NT2/D1 (cell line): ENCODE measurements around the gene SIGMAR1.

Experiments
- DNase-seq: peaks from one replicate; pipeline ENCODE4 v3.0.0-alpha.2; 2011; ENCODE audit warnings: low read depth, low spot score
- H3K27me3 ChIP-seq: 2 replicates; pipeline ENCODE4 v1.6.0; 2011; ENCODE audit warnings: mild to moderate bottlenecking; ENCODE audit not compliant: insufficient read length, insufficient read depth
- H3K36me3 ChIP-seq: 2 replicates; pipeline ENCODE4 v1.6.1; 2011; ENCODE audit warnings: mild to moderate bottlenecking, low read length, mixed read lengths; ENCODE audit not compliant: insufficient read depth, insufficient read length
- H3K4me1 ChIP-seq: 2 replicates; pipeline ENCODE4 v1.5.1; 2011; ENCODE audit not compliant: insufficient read depth, insufficient read length
- H3K4me3 ChIP-seq: 2 replicates; pipeline ENCODE4 v1.5.1; 2011; ENCODE audit warnings: low read depth; ENCODE audit not compliant: insufficient read length
- H3K9ac ChIP-seq: 2 replicates; pipeline ENCODE4 v1.6.0; 2011; ENCODE audit warnings: low read depth; ENCODE audit not compliant: insufficient read length
- H3K9me3 ChIP-seq: 2 replicates; pipeline ENCODE4 v1.5.1; 2011; ENCODE audit warnings: mild to moderate bottlenecking, low read length; ENCODE audit not compliant: insufficient read depth
- SUZ12 ChIP-seq: IDR thresholded peaks from 2 replicates; pipeline ENCODE4 v1.6.1; 2011; ENCODE audit not compliant: insufficient read length, insufficient read depth; ENCODE audit errors: extremely low read depth
- YY1 ChIP-seq: IDR thresholded peaks from 2 replicates; pipeline ENCODE4 v1.6.1; 2011; ENCODE audit not compliant: insufficient read length, insufficient read depth
- ZNF274 ChIP-seq: IDR thresholded peaks from 2 replicates; pipeline ENCODE4 v1.6.1; 2011; ENCODE audit warnings: mild to moderate bottlenecking, low read depth, low read length

Gene SIGMAR1

DNA sequence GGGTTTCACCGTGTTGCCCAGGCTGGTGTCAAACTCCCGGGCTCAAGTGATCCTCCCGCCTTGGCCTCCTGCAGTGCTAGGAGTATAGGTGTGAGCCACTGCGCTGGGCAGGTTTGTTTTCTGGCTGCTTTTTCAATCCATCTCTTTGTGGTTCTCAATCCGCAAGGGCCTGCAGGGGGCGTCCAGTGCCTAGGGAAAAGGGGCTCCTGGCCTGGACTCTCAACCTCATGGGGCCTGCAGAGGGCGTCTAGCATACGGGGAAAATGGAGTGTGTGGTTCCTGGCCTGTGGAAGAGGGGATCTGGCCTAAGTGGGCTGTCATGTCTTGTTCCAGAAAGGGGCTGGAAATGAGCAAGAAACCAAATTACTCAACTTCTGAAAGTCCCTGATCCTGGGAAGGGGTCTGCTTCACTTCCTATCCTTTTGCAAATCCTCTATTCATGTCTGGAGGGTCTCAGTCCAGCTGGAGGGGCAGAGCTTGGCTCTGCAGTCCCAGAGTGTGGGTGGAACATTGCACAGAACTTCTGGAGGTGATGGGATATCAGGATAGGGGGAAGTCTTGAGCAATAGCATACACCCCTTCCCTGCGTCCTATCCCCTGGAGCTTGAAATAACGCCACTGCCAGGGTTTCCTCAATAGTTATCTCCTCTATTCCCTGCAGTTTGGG lies 37.6 kb upstream of the SIGMAR1 start:
- Histone ChIP-seq H3K4me1 (no peaks in the 10 kb centered on the region), H3K27me3 (no peaks in the 10 kb centered on the region), H3K4me3 (no peak overlapping the region), H3K36me3 (no peaks in the 10 kb centered on the region), H3K9me3 (peaks cover 4% of the 10 kb centered on the region; the same call in 1 of the 2 replicates), H3K9ac (no peak overlapping the region)
- TF ChIP-seq YY1 = no peak
- TF ChIP-seq SUZ12 = no peak
- TF ChIP-seq ZNF274 = no peak
- peak; percentile 82 for DNase-seq

DNA sequence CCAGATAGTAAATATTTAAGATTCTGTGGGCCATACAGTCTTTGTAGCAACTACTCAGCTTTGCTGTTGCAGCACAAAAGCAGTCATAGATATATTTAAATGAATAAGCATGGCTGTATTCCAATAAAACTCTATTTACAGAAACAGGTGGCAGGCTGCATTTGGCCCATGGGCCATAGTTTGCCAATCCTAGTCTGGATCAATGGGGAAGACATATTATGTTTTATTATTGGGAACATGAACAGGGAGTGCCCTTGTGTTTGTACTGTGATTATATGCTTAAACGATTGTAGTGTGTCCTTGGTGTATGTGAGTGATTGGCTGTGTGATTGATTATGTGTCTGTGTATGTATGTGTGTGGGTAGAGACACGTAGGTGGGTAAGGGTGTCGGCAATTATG lies 36.9 kb upstream of the SIGMAR1 start:
- Histone ChIP-seq H3K36me3 (peaks cover 6% of the 10 kb centered on the region), H3K9me3 (peaks cover 11% of the 10 kb centered on the region; the same call in 1 of the 2 replicates), H3K27me3 (no peaks in the 10 kb centered on the region), H3K4me1 (no peaks in the 10 kb centered on the region), H3K4me3 (no peak overlapping the region), H3K9ac (no peak overlapping the region)
- no peak for TF ChIP-seq ZNF274
- no peak for TF ChIP-seq SUZ12
- TF ChIP-seq YY1 = no peak
- no peak for DNase-seq

DNA sequence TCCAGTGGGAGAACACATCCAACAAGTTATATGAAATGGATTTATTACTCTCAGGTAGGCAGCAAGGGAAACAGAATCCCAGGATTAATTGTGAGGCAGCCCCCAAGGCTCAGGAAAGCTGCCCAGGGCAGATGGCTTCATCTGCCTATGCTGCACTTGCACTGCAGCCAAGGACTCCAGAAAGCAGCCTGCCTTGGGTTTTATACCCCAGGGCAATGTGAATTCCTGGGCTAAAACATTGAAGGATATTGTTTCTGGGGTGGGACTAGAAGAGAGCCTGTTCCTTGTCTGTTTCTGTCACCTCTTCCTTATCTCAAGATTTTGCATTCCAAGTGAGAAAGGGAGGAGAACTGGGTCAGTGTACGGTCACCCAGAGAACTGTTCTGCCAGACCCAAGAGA lies 33.7 kb upstream of the SIGMAR1 start:
- Histone ChIP-seq H3K36me3 (peaks cover 29% of the 10 kb centered on the region), H3K4me1 (no peaks in the 10 kb centered on the region), H3K9ac (no peak overlapping the region), H3K9me3 (peaks cover 21% of the 10 kb centered on the region; the same call in 1 of the 2 replicates), H3K27me3 (no peaks in the 10 kb centered on the region), H3K4me3 (no peak overlapping the region)
- no peak for DNase-seq
- TF ChIP-seq ZNF274 = no peak
- no peak for TF ChIP-seq SUZ12

DNA sequence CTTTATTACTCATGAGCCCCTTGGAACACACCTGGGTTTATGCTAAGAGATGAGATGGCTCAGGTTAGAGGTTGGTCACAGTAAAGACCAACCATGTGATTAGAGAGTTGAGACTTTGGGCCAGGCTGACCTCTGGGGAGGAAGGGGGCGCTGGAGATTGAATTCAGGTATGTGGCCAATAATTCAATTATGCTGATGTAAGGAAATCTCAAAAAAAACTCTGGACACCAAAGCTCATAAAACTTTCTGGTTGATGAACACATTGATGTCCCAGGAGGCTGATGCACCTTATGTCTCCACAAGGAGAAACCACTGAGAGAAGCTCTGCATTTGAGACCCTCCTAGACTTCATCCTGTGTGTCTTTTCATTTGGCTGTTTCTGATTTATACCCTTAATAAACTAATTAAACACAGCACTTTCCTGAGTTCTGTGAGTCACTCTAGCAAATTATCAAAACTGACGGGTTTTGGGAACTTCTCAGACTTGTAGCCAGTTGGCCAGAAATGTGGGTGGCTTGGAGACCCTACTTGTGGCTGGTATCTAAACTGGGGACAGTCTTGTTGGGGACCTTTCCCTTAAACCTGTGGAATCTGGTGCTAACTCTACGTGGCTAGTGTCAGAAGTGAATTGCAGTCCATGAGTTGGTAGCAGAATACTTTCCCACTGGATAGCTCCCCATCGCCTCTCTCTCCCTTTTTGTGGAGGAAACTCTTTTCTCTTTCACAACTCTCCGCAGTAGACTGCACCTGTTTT lies 32.4 kb upstream of the SIGMAR1 start:
- H3K4me1 ChIP-seq = no peaks in the 10 kb centered on the region
- no peak overlapping the region for H3K9ac ChIP-seq
- no peaks in the 10 kb centered on the region for H3K27me3 ChIP-seq
- peaks cover 21% of the 10 kb centered on the region; the same call in 1 of the 2 replicates for H3K9me3 ChIP-seq
- no peak for TF ChIP-seq SUZ12
- no peak for TF ChIP-seq YY1
- no peak for TF ChIP-seq ZNF274
- no peak for DNase-seq
- peaks cover 29% of the 10 kb centered on the region for H3K36me3 ChIP-seq
- no peak overlapping the region for H3K4me3 ChIP-seq

DNA sequence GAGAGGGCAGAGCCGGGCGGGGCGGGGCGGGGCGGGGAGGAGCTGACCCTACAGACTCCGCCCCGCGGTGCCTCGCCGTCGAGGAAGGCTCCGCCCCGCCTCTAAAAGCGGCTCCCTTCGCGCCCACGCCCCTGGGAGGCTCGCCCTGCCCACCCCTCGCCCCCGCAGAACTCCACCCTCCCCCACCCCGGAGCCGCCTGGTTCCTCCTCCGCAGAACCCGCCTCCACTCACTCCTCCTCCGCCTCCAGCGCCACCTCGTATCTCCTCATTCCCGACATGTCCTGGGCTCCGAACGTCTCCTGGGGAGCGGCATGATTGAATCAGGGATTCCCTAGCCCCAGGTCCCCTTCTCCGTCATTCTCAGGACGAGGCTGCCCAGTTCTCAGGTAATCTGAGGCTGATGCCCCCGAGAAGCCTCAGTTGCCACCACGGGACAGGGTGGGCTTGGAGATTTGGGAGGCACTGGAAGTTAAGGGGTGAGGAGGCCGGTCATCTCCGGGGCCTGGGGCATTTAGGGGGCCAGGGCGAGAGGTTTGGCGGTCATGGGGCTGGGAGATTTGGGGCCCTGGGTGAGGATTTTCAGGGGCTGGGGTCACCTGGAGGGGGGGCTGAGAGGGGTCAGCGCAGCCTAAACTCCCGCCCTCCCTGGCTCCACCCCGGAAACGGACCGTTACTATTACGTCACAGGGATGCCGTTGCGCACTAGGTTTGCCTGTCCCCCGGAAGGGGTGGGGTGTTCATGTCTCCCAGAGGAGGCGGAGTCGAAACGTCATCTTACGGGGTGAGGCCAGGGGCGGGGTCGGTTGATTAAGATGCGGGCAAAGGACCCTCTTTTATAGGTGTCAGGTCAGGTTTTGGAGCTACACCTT lies 28.0 kb upstream of the SIGMAR1 start:
- TF ChIP-seq SUZ12 (no peak), ZNF274 (no peak), YY1 (no peak)
- Histone ChIP-seq H3K36me3 (peaks cover 29% of the 10 kb centered on the region), H3K9me3 (peaks cover 21% of the 10 kb centered on the region; the same call in 1 of the 2 replicates), H3K4me1 (peaks cover 4% of the 10 kb centered on the region), H3K4me3 (peak overlapping the region; percentile 84), H3K27me3 (no peaks in the 10 kb centered on the region), H3K9ac (peak overlapping the region; percentile 93)
- peak; percentile 81 for DNase-seq

DNA sequence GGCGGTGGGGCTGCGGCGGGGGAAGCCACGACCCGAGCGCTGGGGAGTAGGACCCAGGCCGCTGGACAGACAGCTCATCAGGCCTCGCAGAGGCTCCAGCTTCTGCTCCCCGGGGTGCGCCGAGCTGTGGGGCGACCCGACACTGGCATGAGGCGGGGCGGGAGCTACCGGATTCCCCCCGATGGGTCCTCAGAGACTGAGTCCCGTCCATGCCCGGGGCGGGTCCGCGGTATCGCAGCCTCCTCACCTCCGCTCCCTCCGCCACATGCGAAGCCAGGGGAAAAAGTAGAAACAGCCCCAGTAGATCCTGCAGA lies 27.4 kb upstream of the SIGMAR1 start:
- no peak for DNase-seq
- Histone ChIP-seq H3K9me3 (peaks cover 15% of the 10 kb centered on the region; the same call in 1 of the 2 replicates), H3K36me3 (peaks cover 31% of the 10 kb centered on the region), H3K4me3 (peak overlapping the region; percentile 57), H3K27me3 (no peaks in the 10 kb centered on the region), H3K4me1 (peaks cover 4% of the 10 kb centered on the region), H3K9ac (peak overlapping the region; percentile 85)
- no peak for TF ChIP-seq YY1
- TF ChIP-seq ZNF274 = no peak
- TF ChIP-seq SUZ12 = no peak
